T-helper 1 cell treated with Interleukin-12 subunit alpha and Interleukin-12 subunit beta and Interleukin-4 antibody, amounts not matched to agents 30 ng/mL and 1 ng/mL, for 36 hours (primary cell): ENCODE results near the gene FAM219A. TPM values are rescaled to one million over a fixed set of nuclear protein-coding genes. Genes with fewer than 3 reads are reported as not detected.

ENCODE experiments used
- intact Hi-C: fragments of 100-400 bp; cut with micrococcal nuclease; formaldehyde crosslinking; loops from one replicate; pipeline ENCODE4 v1.15.1; 2024
- total RNA-seq: library from RNA; stranded (reverse); gene quantifications from 2 replicates; pipeline ENCODE4 v1.2.3, GENCODE V29; 2022

FAM219A gene
- total RNA-seq, 1 donor from 2014 or later = 19.0 TPM

GRCh38 chr9:34406219-34406618 lies 52.2 kb downstream of the FAM219A start:
- intact Hi-C loops = no loop called here

DNA sequence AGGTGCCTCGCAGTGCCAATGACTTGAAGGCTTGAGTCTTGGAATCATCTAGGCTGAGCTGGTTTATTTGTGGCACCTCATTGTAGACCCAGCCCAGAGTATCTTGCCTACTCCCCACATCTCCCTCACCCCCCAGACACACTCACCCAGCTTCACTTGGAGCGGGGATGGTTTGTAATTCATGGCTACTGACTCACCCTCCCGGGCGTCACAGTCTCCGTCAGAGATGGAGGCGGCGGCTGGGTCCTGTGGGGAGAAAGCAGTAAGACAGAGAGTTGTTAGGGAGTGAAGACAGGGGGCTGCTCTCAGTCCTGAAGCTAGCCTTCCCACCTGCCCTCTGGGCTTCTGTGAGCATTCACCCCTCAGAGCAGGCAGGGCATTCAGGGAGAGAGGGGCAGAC lies 52.7 kb downstream of the FAM219A start:
- intact Hi-C loops = no loop called here

- intact Hi-C loops = loop anchor here (1.0 kb wide), 3 partner anchors 97 to 188 kb away; no protein-coding TSS in a partner anchor
These were observed 54.6 kb downstream of the FAM219A start for GRCh38 chr9:34403554-34404380.

DNA sequence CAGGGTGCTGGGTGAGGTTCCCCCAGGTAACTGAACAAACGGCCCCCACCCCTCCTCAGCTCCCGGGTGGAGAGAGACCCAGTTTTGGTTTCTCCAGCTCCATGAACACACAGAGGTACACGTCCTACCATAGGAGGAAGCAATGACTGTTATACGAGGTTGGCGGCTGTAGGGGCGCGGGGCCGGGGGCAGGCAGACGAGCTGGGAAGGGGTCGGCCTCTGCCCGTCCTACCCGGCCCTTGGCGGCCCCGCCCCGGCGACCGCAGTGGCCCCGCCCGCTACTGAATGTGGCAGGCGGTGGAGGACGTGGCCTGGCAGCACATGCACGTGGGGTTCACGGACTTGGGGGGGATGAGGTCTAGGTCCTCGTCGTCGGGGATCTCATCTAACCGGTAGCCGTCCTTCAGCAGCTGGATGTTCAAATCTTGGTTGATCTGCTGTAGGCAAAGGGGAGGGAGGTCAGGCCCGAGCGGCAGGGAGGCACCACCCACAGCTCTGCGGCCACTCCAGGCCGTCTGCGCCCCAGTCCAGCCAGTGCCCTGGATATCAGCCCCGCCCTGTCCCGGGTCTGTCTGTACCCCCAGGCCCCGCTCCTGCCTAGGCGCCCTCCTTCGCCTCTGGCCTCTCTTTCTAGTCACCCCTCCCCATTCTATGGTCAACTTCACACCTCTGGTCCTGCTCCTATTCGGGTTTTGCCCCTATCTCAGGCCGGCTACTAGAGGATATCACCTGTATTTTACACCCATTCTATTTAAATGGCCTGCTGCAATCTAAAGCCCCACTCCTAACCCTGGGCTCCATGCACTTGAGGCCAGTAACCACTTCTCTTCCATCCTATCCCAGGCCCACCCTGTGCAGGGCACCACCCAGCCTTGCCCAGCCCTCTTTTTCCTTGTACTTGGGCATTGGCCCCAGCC lies 57.4 kb downstream of the FAM219A start:
- intact Hi-C loops = no loop called here

GRCh38 chr9:34400275-34400674 lies 58.1 kb downstream of the FAM219A start:
- intact Hi-C loops = no loop called here

GRCh38 chr9:34399729-34400128 lies 58.6 kb downstream of the FAM219A start:
- intact Hi-C loops = no loop called here

DNA sequence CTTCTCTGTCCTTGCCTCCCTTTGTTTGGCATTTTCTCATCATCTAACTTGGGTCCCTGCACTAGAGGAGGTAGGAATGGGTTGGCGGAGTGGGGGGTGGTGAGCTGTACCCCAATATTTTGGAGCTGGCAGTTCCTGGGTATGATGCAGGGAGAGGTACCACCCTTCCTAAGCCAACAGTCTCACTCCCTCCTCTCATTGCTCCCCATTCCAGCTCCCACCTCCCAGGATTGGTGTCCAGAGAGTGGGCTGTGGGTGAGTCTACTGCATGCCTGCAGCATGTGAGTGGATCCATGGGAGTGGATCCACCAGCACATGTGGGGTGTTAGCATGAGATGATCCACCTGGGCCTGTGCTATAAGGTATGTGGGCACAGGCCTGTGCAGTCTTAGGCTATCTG lies 59.5 kb downstream of the FAM219A start:
- intact Hi-C loops = no loop called here

DNA sequence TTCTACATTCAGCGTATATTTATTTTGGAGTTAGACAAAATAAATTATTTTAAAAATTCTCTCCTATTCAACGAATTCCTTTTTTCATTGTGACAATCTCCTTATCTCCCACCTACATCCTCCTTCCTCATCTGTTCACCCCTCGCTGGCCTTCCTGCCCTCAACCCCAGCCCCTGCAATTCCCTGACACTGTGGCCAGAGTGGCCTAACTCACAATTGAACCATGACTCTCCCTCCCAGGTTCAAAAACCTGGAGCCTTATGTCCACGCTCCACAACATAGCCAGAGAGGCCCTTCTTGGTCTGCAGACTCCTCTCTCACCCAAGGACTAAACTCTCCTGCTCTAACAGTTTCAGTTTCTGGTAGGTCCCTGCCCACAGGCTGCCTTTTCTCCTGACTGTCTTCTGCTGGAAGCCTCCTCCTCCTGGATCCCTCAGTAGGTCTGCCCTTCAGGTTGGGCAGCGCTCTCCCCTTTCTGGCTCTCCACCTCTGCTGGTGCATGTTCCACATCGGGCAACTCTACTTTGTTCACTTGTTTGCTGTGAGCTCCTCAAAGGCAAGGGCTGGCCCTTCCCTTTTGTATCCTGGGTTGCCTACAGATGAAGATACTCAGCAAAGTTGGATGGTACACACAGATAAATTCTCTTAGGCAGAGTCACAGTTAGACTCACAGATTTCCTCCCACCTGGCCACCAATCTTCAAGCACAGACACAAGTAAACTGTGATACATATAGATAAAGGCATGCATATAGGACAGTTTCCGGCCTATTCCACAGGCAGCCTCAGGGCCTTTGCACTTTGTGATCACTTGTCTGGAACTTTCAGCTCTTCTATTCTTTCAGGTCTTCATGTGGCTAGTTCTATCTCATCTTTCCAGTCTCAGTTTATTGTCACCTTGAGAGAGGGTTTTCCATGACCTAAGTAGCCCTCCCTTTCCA lies 61.8 kb downstream of the FAM219A start:
- intact Hi-C loops = no loop called here

GRCh38 chr9:34392511-34392910 lies 65.9 kb downstream of the FAM219A start:
- intact Hi-C loops = no loop called here

GRCh38 chr9:34387239-34387638 lies 71.1 kb downstream of the FAM219A start:
- intact Hi-C loops = no loop called here

DNA sequence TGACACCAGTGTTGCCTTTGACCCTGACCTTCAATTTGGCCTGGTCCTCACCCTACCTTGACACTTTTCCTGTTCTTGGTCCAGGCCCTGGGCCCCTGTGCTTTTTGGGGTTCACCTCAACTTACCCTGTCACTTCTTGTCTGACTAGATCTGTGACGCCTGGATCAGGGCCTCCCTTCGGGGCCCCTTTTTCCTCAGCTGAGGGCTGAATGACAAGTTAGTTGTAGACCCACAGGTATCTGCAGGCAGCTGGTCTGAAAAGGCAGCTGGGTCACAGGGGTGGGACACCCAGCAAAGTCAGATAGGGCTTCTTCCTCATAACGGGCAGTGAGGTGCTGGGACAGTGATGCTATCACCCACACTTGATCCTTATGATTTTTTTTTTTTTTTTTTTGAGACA lies 71.7 kb downstream of the FAM219A start:
- intact Hi-C loops = no loop called here

- intact Hi-C loops = no loop called here
These were observed 72.7 kb downstream of the FAM219A start for GRCh38 chr9:34385561-34386230.

- intact Hi-C loops = no loop called here
These were observed 73.8 kb downstream of the FAM219A start for GRCh38 chr9:34384368-34385165.

- intact Hi-C loops = no loop called here
These were observed 74.5 kb downstream of the FAM219A start for GRCh38 chr9:34383904-34384303.

DNA sequence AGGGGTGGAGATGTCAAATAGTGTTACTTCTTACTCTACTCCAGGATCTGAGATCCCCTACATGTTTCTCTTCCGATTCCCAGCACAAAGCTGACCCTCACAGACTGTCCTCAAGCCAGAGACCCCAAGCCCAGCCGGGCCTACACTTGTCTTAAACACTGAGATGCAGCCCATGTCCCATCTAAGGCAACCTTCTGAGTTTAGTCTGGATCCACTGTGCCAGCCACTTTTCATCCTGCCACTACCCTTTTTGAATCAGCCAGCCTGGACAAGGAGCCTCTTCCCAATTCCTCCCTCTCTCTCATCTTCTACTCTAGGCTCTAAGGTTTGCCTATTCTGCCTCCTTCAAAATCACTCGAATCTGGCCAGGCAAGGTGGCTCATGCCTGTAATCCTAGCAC lies 75.5 kb downstream of the FAM219A start:
- intact Hi-C loops = no loop called here

GRCh38 chr9:34382054-34382453 lies 76.3 kb downstream of the FAM219A start:
- intact Hi-C loops = no loop called here

DNA sequence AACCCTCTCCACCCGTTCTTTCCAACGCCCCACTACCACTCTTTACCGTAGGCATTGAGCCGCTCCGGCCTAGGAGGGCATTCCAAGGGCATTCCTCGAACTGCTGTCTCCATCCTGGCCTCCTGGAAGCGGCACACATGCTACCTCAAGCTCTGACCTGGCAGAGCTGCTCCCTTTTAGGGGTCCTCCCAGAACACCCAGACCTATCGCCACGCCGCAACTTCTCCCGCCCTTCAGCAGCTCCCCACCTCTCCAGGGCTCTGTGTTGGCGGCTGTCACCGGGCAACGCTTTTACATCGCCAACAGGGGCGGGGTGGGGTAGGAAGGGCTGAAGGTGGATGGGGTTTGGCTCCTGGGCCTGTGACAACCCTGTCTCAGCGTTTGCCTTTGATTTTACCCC lies 77.0 kb downstream of the FAM219A start:
- intact Hi-C loops = loop anchor here (2.0 kb wide), 1 partner anchor 607 kb away; the partner anchor contains the start of gene DNAJB5

- intact Hi-C loops = loop anchor here (1.0 to 2.0 kb wide), 4 partner anchors 143 to 1355 kb away; partner anchors contain the start of genes DNAJA1, DNAJB5 and SIGMAR1
These were observed 77.7 kb downstream of the FAM219A start for GRCh38 chr9:34380511-34381315.
